GM19455 (cell line): ENCODE measurements around the gene ZNF268.

Experiments
- ATAC-seq: cut with Tn5 transposase; IDR thresholded peaks from one replicate; pipeline ENCODE4 v1.9.1; 2021; ENCODE audit not compliant: unreplicated experiment

ZNF268 gene

GRCh38 chr12:133181238-133181959, at the start of gene ZNF268:
TSS of gene ZNF268 (plus strand) at chr12:133181495. CDS start at chr12:133181998, 503 bp downstream.
- ATAC-seq, result peak; percentile 97

DNA sequence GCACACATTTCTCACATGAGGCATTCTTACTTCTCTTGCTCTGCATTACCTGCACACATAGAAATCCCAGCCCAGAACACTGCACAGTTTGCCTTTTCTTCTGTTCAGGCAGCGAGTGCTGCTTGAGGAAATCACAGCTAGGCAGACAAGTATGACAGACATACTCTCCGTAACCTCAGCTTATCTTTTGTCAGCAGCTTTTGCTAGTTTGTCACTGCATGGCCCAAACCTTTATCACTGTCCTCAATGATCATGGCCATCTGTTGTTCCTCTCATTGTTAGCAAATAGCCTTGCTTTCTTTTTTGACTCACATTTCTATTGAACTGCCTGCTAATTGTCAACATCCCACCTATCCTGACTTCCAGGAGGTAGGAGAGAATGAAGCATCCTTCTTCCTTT, 45.5 kb upstream of the ZNF268 start:
- no peak for ATAC-seq

DNA sequence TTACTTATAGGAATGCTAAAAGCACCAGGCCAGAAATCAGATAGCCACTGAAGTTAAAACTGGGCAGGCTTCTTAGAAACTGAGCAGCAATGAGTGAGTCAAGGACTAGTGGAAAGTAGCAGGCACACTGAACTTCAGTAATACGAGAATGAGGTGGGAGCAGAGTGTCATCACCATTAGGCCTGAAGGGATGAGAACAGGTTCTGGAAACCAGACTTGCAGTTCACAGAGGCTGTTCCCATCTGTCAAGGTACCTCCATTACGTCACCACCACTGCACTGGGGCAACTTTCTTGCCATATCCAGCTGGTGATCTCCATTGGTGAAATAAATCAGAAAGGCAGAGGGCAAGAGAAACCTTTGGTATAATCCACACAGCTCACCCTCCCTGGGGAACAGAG, 35.3 kb upstream of the ZNF268 start:
- ATAC-seq, result no peak

DNA sequence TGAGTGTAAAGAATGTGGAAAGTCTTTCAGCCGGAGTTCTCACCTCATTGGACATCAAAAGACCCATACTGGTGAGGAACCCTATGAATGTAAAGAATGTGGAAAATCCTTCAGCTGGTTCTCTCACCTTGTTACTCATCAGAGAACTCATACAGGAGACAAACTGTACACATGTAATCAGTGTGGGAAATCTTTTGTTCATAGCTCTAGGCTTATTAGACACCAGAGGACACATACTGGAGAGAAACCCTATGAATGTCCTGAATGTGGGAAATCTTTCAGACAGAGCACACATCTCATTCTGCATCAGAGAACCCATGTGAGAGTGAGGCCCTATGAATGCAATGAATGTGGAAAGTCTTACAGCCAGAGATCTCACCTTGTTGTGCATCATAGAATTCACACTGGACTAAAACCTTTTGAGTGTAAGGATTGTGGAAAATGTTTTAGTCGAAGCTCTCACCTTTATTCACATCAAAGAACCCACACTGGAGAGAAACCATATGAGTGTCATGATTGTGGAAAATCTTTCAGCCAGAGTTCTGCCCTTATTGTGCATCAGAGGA, 25.1 kb upstream of the ZNF268 start:
- ATAC-seq, result no peak

GRCh38 chr12:133165776-133166175, 15.5 kb upstream of the ZNF268 start:
- ATAC-seq, result no peak

DNA sequence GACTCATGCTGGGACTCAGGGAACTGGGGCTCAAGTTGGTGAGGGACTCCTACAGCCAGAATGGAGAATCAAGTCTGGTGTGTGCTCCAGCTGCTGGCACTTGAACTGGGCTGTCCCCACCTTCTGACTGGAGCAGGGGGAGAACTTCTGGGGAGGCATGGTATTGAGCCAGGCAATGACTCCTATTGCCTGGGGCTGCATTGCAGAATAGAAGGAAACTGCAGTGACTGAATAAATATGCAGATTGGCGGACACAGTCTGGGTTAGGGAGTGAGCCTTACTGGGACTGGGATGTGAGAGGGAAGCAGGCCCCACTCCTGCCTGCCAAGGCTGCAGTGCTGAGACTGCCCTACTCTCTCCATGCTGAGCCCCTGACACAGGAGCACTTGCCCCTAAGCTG, 8.8 kb upstream of the ZNF268 start:
- ATAC-seq, result no peak

DNA sequence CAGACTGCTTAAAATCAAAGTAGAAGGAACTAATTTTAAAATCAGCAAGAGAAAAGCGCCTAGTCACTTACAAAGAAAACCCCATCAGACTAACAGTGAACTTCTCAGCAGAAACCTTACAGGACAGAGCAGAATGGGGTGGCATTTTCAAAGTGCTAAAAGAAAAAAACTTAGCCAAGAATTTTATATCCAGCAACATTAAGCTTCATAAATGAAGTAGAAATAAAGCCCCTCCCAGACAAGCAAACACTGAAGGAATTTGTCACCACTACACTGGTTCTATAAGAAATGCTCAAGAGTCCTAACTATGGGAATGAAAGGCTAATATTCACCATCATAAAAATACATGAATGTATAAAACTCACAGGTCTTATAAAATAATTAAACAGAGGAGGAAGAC, 6.4 kb upstream of the ZNF268 start:
- no peak for ATAC-seq

DNA sequence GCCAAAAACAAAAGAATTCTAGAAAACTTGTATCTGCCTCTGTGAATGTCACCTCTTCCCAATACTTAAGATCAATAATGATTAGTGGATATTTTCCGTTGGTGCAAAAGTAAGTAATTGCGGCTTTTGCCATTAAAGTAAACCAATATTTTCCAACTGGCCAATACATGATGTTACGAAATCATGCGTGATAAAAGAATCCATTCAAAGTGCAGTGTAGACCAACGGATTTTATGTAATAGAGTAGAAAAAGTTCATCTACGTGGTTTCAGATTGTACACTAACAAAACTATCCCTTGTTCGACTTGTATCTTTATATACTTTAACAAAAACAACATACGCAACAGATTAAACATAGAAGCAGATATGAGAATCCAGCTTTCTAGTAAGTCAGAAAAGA, 626 bp upstream of the ZNF268 start:
- no peak for ATAC-seq

- no peak for ATAC-seq
Observed at GRCh38 chr12:133190176-133190575, 8.9 kb downstream of the ZNF268 start.

DNA sequence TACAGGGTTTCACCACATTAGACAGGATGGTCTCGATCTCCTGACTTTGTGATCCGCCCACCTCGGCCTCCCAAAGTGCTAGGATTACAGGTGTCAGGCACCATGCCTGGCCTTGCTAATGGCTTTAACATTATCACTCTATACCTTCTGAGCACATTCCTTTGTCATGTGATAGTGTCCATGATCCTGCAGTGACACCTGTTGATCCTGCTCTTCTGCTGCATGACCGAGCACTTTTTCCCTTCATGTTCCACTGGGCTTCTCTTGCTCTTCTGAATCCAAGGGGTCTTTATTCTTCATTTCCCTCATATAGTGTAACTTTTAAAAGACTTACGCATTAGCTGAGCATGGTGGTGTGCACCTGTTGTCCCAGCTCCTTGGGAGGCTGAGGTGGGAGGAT, 11.6 kb downstream of the ZNF268 start:
- ATAC-seq, result no peak

DNA sequence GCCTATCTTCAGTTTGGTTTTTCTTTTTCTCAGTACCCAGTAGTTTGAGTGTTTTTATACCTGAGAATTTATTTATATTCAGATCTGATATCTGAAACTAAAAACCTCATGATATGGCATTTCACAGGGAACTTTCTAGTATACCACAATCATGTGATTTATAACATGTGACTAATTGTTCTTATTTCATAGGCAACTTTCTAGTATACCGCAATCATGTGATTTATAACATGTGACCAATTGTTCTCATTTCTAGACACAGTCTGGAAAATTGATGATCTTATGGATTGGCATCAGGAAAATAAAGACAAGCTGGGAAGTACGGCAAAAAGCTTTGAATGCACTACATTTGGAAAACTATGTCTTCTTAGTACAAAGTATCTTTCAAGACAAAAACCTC, 20.6 kb downstream of the ZNF268 start:
- no peak for ATAC-seq

DNA sequence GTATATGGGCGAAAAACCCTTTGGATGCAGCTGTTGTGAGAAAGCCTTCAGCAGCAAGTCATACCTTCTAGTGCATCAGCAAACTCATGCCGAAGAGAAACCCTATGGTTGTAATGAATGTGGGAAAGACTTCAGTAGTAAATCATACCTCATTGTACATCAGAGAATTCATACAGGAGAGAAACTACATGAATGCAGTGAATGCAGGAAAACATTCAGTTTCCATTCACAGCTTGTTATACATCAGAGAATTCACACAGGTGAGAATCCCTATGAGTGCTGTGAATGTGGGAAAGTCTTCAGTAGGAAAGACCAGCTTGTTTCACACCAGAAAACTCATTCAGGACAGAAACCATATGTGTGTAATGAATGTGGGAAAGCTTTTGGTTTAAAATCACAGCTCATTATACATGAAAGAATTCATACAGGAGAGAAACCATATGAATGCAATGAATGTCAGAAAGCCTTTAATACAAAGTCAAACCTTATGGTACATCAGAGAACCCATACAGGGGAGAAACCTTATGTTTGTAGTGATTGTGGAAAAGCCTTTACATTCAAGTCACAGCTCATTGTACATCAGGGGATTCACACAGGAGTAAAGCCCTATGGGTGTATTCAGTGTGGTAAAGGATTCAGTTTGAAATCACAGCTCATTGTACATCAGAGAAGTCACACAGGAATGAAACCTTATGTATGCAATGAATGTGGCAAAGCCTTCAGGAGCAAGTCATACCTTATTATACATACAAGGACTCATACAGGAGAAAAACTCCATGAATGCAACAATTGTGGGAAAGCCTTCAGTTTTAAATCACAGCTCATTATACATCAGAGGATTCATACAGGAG, 21.4 kb downstream of the ZNF268 start:
- no peak for ATAC-seq

DNA sequence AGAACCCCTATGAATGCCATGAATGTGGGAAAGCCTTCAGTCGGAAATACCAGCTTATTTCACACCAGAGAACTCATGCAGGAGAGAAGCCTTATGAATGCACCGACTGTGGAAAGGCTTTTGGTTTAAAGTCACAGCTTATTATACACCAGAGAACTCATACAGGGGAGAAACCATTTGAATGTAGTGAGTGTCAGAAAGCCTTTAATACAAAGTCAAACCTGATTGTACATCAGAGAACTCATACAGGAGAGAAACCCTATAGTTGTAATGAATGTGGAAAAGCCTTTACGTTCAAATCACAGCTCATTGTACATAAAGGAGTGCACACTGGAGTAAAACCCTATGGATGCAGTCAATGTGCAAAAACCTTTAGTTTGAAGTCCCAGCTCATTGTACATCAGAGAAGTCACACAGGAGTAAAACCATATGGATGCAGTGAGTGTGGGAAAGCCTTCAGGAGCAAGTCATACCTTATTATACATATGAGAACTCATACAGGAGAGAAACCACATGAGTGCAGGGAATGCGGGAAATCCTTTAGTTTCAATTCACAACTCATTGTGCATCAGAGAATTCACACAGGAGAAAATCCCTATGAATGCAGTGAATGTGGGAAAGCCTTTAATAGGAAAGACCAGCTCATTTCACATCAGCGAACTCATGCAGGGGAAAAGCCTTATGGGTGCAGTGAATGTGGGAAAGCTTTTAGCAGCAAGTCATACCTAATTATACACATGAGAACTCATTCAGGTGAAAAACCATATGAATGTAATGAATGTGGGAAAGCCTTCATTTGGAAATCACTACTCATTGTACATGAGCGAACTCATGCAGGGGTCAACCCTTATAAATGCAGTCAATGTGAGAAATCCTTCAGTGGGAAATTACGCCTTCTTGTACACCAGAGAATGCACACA, 22.3 kb downstream of the ZNF268 start:
- ATAC-seq, result no peak

DNA sequence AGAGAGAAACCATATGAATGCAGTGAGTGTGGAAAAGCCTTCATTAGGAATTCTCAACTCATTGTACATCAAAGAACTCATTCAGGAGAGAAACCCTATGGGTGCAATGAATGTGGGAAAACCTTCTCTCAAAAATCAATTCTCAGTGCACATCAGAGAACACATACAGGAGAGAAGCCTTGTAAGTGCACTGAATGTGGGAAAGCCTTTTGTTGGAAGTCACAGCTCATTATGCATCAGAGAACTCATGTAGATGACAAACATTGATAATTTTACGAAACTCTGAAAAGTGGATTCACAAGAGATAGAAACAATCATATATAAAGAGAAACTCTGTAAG, 22.9 kb downstream of the ZNF268 start:
- no peak for ATAC-seq

- no peak for ATAC-seq
Observed at GRCh38 chr12:133206390-133206789, 25.1 kb downstream of the ZNF268 start.

GRCh38 chr12:133215724-133216123, 34.4 kb downstream of the ZNF268 start:
- no peak for ATAC-seq

- no peak for ATAC-seq
Observed at GRCh38 chr12:133217219-133217618, 35.9 kb downstream of the ZNF268 start.

DNA sequence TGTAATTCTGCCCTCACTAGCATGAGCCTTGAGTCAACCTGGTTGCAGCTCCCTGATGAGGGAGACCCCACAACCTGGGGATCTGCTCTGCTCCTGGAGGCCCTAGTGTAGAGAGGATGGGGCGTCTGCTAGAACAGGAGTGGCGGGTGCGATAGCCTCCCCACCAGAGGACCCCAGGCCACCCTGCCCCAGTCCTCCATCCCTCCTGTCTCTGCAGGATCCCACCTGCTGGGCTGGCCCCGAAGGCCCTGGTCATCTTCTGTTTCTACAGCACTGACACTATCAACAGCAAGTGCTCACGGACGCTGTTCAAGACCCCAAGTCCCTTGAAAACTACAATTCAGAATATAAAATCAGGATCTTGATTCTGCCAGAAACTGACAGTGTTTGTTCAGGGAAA, 39.2 kb downstream of the ZNF268 start:
- ATAC-seq, result no peak

DNA sequence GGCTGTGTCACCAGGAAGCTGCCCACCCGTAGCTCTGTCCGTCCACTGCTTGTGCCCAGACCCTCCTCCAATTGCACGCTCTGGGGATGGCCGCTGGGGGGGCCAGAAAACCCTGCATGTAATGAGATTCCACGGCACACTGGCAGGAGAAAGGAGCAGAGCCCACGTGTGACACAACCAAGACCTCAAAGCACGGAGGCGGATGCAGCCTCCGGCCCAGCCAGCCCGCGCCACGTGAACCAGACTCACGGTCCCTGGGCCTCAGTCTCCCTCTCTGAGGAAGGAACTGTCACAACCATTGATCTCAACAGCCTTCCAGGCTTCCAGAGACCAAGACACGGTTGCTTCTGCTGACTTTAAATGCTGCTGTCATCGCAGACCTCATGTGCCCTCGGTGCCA, 39.9 kb downstream of the ZNF268 start:
- ATAC-seq, result no peak

GRCh38 chr12:133222211-133222610, 40.9 kb downstream of the ZNF268 start:
- no peak for ATAC-seq

DNA sequence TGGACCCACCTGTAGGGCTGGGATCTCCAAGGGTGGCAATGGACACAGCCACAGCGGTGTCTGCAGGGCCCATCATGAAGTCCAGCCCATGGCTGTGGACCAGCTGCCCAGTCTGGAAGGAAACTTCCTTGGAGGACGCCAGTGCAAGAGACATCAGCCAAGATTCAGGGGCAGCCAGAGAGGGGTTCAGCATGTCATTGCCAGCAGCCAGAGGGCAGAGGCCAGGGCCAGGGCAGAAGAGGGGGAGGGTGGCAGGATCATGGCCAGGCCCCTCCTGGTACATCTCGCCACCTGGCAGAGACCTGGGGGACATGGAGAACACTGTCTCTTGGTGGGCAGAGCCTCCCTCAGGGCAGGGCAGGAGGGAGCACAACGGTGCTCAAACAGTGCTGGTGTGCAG, 44.2 kb downstream of the ZNF268 start:
- no peak for ATAC-seq
